HTR-8/SVneo (cell line): ENCODE measurements around the gene PSTPIP2.

ENCODE experiments used
- DNase-seq: peaks from one replicate; pipeline ENCODE4 v3.0.0; 2011; ENCODE audit warnings: low spot score, mixed read lengths; ENCODE audit not compliant: insufficient read length
- FAIRE-seq: peaks from 2 replicates; lab custom pipeline; 2011; peaks lifted over from hg19 to GRCh38; lab: Jason Lieb, UNC

PSTPIP2 gene

DNA sequence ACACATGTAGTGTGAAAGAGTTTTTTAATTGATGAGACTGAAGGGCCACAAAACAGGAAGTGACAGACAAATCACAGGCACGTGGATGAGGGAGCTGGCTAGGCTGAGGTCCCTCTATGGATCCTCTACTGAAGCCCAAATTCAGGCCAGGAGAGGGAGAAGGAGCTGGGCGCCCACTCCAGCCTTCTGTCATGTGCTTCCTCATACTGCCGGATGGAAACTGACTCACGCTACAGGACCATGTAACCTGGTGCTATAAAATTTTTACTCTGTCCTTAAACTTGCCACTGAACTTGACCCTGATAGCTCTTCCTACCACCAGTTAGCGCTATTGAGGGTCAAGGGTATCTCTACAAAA, 31.3 kb downstream of the PSTPIP2 start:
- DNase-seq = no peak
- no peak for FAIRE-seq

DNA sequence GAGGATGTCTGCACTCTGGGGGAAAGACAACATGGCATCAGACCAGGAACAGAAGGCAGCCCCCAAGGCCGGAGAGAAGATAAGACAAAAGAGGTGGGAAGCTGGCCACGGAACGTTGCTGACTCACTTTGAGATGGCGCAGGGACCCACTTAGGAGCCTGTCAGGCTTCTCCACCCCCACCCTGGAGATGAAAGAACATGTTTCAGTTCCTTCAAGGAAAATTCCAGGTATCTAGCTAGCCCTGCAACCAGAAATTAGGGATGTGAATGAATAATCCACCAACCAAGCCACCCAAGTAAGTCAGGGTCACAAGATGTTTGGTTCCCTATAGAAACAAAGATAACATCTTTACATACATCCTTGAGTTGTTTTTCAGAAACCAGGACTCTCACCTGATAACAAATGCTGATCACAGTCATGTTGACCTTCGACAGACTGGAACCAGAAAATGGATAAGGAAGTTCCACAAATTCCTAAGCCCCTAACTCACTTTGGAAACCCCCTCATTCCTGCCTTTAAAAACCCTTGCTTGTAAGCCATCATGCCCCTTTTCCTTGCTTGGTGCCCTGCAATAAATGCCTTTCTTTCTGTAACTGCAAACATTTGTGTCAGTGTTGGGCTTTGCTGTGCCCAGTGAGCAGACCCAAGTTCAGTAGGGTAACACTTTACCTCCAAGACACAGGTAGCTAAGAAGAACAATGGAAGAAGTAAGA, 31.9 kb downstream of the PSTPIP2 start:
- no peak for FAIRE-seq
- no peak for DNase-seq

DNA sequence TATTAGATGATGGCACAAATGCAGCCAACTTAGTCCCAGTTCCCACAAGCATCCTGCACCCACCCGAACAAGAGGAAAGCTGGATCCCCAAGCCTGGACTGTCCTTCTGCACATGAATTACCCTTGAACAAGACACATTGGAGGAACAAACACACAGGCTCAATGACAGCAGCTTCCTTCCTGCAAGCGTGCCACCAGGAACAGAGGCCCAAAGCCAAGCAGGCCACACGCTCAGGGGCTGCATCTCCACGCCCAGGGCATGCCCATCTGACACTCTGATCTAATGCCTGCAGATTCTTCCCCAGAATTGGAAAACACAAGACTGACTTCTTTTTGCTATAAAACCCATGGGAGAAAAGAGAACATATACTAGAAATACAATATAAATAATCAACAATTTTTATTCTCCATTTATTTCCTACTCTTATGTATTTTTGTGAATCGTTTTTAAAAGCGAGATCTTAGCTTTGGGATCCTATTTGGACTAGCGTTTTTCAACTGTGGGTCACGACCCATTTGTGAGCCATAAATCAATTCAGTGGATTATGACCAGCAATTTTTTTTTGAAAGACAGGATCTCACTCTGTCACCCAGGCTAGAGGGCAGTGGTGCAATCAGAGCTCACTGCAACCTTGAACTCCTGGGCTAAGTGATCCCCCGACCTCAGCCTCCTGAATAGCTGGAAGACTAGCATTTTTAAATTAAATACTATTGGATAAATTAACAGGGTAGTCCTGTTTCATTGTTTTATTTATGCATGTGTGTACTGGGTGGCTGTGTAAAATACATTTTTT, 34.4 kb downstream of the PSTPIP2 start:
- no peak for FAIRE-seq
- DNase-seq = no peak

DNA sequence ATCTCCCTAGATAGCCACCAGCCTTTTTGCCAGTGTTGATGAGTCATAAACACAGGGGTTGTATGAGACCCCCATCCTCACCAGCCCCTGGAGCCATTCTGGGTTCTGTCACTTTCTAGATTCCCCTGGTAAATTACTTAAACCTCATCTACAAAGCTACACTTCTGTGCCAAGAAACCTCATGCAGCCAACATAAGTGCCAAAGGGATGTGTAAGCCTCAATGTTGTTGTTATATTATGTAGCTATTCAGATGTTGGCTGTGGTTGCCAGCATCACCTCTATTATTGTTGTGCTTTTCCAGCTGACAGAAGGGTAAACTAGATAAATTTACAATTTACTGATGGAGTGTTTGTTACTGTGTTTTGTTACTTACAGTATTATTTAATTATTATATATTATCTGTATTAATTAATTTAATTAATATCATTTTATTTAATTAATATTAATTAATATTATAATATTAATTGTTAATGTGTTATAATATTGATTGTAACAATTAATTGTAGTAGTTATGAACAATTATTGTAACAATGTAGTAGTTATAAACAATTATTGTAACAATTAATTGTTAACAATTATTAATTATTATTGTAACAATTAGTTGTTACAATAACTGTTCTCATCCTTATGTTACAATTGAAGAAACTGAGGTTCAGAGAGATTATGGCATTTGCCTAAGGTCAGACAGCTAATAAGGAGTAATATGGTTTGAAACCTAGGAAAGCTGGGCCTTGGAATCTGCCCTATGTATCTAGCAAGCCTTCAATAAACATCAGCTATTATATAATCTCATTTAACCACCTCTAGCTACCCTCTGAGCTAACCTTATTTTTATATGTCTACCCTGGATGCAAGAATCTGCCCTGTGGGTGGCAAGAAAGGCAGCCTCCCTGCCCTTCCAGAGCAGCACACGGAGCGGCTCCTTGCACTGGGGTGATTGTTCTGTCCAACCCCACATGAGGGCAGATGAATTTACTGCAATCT, 36.1 kb downstream of the PSTPIP2 start:
- DNase-seq = no peak
- FAIRE-seq = no peak

DNA sequence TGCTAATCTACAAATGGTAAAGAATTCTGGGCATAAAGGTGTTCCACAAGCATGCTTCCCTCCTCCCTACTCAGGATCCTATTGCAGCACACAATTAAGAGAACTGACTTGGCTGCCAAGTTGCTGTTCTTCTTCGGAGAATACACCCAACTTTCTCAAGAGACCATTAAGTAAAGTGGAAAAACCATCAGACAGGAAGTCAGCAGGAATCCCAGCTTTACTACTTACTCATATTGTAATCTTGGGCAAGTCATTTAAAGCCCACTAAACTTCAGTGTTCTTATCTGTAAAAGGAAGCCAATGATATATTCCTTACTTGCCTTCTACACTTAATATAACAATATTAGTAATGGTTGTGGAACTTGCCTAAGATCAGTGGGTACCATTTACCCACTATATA, 37.8 kb downstream of the PSTPIP2 start:
- no peak for DNase-seq
- FAIRE-seq = no peak

DNA sequence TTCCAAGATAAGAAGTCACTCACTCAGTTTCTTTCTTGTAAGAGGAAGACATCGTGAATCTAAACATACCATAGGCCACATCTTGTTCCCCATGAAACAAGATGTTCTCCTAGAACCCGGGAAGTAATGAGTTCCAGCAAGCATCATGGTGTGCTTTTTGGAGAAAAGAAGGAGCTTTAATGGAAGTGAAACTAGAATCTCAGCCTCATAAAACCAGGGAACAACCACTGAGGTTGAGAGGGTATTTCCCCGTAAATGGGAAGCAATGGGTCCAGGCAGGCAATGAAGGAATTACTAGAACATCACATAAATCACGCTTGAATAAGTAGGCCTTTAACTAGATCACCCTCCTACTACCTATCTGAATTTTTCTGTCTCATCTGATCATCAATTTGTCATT, 40.3 kb downstream of the PSTPIP2 start:
- DNase-seq = no peak
- FAIRE-seq = no peak

DNA sequence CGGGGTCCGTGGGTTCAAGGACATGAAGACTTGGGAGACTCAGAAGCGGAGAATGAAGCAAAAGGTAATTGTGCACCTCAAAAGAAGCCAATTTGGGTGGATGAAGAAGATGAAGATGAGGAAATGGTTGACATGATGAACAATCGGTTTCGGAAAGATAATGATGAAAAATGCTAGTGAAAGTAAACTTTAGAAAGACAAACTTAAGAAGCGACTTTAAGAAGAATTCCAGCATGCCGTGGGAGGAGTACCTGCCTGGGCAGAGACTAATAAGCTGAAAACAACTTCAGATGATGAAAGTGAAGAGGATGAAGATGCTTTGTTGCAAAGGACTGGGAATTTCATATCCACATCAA, 43.5 kb downstream of the PSTPIP2 start:
- DNase-seq (no peak), FAIRE-seq (no peak)

DNA sequence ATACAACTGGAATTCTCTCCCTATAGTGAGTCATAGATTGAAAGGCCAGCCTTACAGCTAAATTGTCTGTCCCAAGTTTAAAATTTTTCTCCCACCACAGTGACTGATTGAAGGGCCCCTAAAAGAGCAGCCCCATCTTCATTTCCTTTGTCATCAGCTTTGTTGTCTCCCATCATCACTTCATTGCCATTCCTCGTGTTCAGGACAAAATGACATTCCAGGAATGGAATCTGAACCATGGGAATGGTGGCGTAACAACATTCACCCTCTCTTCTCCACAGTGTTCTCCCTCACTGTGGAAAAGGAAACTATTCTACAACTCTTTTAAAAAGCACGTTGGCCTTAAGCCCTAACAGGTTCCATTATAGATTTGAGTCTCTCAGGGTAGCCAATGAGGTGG, 52.1 kb downstream of the PSTPIP2 start:
- DNase-seq (no peak), FAIRE-seq (no peak)

DNA sequence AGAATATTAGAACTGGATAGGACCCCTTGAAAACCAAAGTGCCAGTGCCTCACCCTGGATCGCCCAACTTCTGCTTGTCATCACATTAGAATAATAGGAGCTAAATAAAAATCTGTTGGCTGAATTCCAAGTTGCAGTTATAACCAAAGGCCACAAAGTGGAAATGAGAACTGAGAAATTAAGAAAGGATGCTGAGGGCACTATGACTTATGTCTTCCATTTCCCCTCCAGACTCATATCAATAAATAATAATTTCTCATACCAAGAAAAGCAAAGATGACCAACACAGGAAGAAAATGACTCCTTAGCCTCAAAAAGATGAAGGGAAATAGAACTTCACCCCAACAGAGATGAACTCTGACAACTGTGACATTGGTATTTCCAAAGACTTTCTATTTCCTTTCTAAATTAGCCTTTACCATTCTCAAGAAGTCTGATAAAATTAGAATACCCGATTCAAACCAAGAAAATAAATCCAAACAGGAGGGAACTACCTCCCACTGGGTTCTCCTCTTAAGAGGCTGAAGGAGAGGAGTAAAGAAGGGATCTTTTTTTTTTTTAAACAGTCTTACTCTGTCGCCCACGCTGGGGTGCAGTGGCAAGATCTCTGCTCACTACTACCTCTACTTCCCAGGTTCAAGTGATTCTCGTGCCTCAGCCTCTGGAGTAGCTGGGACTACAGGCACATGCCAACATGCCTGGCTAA, 58.4 kb downstream of the PSTPIP2 start:
- DNase-seq (no peak), FAIRE-seq (no peak)

DNA sequence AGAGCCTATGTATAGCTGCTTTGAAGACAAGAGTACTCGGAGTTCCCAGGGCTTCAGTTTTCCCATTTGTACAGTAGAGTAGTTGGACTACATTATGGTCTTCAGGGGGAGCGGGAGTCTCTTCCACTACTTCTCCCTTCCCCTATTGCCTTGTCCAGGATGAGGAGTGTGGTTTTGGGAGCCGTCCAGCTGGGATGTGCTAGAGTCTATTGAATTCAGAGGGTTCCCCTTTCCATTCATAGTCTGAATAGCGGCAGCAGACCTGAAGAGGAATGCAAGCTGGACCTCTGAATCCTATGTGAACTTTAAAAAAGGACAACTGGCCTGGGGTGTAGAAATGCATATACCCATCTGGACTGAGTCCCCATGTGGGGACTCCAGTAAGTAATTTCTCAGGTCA, 61.4 kb downstream of the PSTPIP2 start:
- no peak for FAIRE-seq
- DNase-seq = no peak

DNA sequence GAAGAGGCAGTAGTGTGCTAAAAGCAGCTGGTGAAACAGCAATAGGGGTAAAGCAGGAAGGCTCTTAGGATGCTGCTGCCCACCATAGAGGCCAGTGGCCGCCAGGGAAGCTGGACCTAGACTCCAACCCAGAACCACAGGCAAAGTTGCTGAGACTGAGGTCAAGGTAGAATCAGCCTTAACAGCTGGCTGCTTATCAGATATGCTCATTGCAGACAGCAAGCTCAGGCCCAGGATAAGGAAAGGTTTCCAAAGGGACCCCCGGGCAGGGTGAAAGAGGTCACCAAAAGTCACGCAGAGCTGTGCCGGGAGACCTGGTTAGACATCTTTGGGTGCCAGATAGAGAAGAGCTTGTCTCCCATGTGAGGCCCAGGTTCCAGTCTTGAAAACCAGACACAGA, 62.0 kb downstream of the PSTPIP2 start:
- no peak for FAIRE-seq
- no peak for DNase-seq

DNA sequence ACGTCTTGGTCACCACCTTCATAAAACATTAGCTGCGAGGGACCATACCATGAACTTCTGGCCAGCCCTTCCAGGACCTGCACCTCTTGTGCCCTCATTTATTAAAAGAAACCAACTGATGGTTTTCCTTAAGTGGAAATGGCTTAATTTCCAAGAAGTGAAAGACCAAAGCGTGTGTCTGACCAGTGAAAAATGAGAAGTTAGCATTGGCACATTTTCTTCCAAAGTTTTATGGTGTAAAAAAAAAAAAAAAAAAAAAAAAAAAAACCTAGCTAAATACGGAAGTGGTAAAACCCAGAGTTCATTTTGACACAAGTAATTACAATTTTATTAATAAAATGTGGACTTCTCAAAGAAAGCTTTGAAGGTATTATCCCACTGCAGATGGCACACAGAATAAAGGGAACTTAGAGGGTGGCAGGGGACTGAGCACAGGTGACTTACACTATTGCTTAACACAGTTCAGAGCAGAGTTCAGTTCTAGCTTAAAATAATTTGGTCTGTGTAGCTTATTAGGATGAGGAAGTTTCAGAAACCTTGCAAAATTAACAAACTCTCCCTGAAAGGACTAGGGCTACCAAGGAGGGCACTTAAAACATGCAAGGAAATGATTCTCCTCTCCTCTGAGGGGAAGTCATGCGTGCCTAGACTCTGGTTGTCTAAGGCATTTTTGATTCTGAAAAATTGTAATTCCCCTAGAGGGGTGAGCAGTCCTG, 62.8 kb downstream of the PSTPIP2 start:
- no peak for FAIRE-seq

DNA sequence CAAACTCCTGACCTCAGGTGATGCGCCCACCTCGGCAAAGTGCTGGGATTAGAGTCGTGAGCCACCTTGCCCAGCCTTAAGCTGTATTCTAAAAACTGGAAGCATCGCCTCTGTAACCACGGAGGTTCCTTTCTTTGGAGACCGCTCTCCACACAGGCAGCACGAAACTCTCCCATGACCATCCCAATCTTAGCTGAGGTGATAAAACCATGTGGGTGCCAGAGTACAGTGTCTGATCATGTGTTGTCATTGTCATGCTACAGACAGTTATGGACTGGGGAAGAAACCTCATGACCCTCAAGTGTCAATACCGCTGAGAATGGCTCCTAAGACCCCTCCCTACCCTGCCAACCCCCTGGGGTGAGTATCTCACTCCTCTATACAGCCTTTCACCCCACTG, 63.5 kb downstream of the PSTPIP2 start:
- no peak for DNase-seq
- no peak for FAIRE-seq

More for the DNA sequence above, 62.8 kb downstream of the PSTPIP2 start:
- DNase-seq = no peak

DNA sequence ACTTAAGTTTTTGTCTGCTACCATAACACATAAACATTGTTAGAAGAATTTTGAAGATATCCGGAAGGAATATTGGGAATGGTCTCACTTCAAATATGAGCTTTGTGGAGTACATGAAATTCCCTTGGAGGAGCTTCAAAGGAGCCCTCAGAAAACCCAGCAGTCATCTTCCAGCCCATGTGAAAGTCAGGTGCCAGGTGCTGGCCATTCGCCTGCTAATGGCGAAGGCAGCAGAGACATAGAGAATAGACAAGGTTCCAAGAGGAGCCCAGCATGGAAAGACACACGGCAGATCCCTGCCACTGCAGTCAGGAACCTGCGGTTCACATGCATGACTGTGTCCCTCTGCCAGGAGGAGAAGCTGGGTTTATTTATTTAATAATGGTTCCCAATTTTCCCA, 64.9 kb downstream of the PSTPIP2 start:
- FAIRE-seq (no peak), DNase-seq (no peak)

DNA sequence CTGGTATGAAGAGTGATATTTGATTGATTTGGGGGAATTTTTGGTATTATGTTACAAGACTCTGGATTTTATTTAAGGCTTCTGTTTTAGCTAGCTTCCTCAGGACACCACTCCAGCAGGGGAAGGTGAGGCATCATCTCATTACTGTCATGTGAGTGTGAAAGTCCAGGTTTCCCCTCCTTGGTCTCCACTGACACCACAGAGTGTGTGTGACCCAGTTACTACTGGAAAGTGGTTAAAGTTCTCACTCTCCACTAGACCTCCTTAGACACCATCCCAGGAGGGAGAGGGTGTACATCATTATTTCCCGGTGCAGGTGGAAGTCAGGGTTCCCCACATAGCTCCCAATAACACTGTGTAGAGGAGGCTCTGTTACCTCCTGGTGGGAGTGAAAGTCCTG, 69.1 kb downstream of the PSTPIP2 start:
- FAIRE-seq (no peak), DNase-seq (no peak)

DNA sequence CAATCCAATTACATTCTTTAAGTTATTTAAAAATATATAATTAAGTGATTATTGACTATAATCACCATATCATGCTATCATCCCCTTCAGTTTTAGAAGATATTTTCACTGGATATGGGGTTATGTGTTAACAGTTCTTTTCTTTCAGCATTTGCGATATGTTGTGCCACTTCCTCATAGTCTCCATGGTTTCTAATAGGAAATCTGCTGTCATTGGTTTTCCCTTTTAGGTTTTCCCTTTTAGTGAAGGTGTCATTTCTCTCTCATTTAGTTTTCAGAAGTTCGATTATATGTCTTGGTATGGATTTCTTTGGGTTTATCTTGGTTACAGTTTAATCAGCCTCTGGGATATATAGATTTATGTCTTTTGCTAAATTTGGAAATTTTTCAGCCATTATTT, 70.2 kb downstream of the PSTPIP2 start:
- FAIRE-seq (no peak), DNase-seq (no peak)

DNA sequence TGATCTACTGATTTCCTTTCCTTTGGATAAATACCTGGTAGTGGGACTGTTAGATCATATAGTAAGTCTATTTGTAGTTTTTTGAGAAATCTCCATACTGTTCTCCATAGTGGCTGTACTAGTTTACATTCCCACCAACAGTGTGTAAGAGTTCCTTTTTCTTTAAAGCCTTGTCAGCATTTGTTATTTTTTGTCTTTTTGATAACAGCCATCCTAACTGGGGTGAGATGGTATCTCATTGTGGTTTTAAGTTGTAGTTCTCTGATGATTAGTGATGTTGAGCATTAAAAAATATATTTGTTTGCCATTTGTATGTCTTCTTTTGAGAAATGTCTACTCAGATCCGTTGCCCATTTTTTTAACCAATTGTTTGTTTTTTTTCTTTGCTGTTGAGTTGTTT, 71.0 kb downstream of the PSTPIP2 start:
- DNase-seq (no peak), FAIRE-seq (no peak)

DNA sequence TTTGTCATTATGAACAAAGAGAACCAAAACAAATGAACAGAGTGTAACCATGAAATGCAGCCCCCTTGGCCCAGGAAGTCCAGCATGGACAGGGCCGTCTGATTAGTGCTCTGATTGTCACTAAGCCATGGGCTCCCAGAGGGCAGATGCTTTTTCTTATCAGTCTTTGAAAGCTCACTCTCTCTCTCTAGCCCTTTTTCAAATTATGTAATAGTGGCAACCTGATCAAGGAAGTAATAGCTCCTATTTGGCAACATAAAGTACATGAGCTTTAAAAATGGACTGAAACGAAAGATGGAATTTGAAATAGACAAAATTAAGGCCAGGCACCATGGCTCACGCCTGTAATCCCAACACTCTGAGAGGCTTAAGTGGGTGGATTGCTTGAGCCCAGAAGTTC, 72.5 kb downstream of the PSTPIP2 start:
- DNase-seq (no peak), FAIRE-seq (no peak)

DNA sequence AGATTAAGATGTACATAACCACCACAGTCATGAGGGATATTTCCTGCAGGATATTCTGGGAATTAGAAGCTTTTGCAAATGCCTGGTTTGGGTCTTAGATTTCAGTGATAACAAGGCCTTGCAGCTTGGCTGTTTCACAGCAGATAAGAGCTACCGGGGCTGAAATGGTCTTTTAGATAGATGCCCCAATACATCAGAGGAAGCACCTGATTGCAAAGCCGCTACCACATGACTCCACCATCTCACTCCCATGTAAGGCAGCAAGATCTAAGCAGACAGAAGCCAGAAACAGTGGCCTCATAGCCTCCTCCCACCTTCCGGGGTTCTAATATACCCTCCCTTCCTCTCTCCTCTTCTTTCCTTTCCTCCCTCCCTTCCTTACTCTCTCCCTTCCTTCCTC, 73.8 kb downstream of the PSTPIP2 start:
- no peak for FAIRE-seq
- DNase-seq = no peak

DNA sequence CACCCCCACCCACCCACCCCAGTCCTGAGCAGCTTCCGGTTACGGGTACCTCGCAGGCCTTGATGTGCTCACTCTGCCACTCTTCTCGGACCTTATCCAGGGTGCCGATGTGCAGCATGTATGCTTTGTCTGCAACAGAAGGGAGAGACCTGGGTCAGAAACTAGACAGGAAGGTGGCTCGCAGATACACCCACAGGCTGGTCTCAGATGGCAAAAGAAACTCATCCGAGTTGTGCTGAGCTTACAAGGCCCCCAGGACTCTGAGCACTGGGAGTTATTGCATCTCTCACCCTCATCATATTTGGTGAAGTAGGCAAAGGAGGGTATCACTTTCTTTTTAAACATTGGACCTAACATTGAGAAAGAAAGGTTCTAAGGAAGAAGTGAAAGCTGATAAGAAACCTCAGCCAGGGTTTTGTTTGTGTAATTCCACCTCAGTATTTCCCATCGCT, 74.3 kb downstream of the PSTPIP2 start:
- DNase-seq = no peak
- FAIRE-seq = no peak
